IPS-18c (cell line): Measurements from ENCODE around the gene SERF1A.
"Not testable (repeated sequence)": the region's sequence is repeated elsewhere in the genome, so short reads cannot be mapped to it uniquely, and the experiment has no call there.

ENCODE experiments used
- H3K4me3 ChIP-seq: 2 replicates; pipeline ENCODE4 v1.7.0; 2013; ENCODE audit warnings: low read depth, mild to moderate bottlenecking, low read length, moderate library complexity; ENCODE audit not compliant: insufficient read depth
- H3K9me3 ChIP-seq: one replicate; pipeline ENCODE4 v1.6.1; 2013; ENCODE audit warnings: mild to moderate bottlenecking, low read length, moderate library complexity; ENCODE audit not compliant: control insufficient read depth, insufficient read depth

Gene SERF1A

DNA sequence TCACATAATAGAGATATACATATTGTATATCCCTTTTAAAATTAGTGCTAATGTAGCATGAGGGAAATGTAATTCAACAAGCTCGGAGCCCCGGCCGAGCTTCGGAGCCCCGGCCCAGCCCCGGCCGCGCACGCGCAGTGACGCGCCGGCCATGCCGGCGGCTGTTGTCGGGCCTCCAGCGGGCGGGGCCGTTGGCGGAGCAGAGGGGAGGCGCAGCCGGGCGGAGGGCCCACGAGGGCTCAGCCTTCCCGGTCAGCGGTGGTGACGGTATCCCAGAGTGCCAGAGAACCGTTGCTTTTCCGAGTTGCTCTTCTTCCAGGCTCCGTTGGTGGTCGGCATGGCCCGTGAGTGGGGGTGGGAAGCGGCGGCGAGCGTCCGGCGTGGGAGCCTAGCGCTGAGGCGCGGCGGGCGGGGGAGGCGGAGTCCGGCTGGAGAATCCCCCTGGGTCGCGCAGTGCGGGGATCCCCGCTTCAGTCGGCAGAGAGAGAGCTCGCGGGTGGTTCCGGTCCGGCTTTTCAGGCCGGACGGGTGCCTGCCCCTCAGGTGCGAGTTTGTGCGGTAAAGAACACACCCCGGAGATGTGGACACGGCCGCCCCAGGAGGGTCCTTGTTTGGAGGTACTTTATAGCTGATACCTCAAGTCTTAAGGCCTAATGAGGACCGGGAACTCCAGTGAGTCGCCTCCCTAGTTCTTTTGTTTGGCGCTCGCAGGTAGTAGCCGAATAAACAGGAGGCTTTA is at the start of gene SERF1A:
TSS of gene SERF1A (plus strand) at position 137 of the 739 bp plus-strand sequence. CDS start at position 338, 201 bp downstream.
- not testable (repeated sequence) for H3K9me3 ChIP-seq, H3K4me3 ChIP-seq

GRCh38 chr5:70866778-70867177 is 33.7 kb upstream of the SERF1A start:
- H3K4me3 ChIP-seq, H3K9me3 ChIP-seq: not testable (repeated sequence)

DNA sequence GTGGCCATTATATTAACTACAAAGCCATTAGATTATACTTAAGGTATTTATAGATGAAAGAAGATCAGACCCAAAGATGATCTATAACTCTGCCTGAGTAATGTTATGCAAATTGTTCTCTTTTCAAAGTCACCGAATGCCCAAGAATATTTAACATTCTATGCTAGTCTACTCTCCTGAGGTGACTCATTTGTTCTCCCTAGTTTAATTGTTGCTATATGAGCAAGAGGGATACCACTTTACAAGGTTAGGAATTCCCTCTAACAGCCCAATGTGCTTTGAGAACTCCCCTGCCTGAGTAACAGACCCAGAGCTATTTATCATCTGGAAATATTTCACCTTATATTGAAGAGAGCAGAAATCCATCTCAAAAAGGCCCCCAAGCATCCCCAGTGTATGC is 29.8 kb upstream of the SERF1A start:
- not testable (repeated sequence) for H3K4me3 ChIP-seq, H3K9me3 ChIP-seq

GRCh38 chr5:70896076-70896475 is 4.4 kb upstream of the SERF1A start:
- H3K9me3 ChIP-seq, H3K4me3 ChIP-seq: not testable (repeated sequence)

DNA sequence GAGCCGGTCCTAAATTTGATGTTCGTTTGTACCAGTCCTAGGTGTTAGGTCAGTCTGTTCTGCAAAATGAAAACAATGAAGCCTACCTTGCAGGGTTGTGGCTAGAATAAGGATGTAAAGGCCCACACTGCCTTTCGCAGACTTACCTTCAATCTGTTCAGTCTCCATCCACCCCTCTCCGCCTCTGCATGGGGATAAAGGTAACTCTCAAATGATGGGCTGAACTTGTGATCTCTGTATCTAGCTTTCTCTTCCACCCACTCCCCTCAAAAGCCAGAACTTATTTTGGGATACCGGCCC is 753 bp downstream of the SERF1A start:
- not testable (repeated sequence) for H3K9me3 ChIP-seq, H3K4me3 ChIP-seq

- H3K4me3 ChIP-seq, H3K9me3 ChIP-seq: not testable (repeated sequence)
These were observed 6.2 kb downstream of the SERF1A start for GRCh38 chr5:70906624-70907023.

DNA sequence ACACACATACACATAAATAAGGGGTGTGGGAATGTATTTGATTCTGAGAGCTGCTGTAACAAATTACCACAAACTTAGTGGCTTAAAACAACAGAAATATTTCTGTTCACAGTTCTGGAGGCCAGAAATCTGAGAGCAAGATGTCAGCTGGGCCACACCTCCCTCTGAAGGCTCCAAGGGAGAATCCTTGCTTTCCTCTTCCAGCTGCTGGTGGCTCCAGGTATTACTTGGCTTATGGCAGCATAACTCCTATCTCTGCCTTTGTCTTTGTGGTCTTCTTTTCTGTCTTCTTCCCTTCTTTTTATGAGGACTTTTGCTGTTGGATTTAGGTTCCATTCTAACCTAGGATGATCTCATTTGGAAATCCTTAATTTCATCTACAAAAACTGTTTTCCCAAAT is 16.4 kb downstream of the SERF1A start:
- H3K4me3 ChIP-seq, H3K9me3 ChIP-seq: not testable (repeated sequence)

DNA sequence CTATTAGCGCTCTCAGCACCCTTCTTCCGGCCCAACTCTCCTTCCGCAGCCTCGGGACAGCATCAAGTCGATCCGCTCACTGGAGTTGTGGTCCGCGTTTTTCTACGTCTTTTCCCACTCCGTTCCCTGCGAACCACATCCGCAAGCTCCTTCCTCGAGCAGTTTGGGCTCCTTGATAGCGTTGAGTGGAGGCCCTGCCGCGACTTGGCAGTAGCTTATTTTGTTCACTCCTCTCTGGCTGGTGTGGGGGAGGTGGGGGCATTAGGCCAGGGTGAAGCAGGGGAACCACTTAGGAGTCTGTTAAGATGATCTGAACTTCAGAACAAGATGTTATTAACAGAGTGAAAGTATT is 24.7 kb downstream of the SERF1A start:
- H3K9me3 ChIP-seq, H3K4me3 ChIP-seq: not testable (repeated sequence)

- not testable (repeated sequence) for H3K4me3 ChIP-seq, H3K9me3 ChIP-seq
These were observed 31.4 kb downstream of the SERF1A start for GRCh38 chr5:70931709-70932368.

GRCh38 chr5:70932560-70932959 is 32.1 kb downstream of the SERF1A start:
- H3K4me3 ChIP-seq, H3K9me3 ChIP-seq: not testable (repeated sequence)

DNA sequence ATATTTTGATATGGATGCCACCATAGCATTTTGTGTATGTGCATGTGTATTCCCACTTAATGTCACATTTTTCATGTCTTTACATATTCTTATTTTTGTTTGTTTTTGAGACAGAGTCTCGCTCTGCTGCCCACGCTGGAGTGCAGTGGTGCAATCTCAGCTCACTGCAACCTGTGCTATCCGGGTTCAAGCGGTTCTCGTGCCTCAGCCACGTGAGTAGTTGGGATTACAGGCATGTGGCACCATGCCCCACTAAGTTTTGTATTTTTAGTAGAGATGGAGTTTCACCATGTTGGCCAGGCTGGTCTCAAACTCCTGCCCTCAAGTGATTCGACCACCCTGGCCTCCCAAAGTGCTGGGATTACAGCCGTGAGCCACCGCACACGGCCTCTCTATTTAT is 52.6 kb downstream of the SERF1A start:
- not testable (repeated sequence) for H3K9me3 ChIP-seq, H3K4me3 ChIP-seq
